Measurements from ENCODE around the gene CAPN15.
"Not testable (repeated sequence)": the region's sequence is repeated elsewhere in the genome, so short reads cannot be mapped to it uniquely, and the experiment has no call there.

CAPN15 gene

DNA sequence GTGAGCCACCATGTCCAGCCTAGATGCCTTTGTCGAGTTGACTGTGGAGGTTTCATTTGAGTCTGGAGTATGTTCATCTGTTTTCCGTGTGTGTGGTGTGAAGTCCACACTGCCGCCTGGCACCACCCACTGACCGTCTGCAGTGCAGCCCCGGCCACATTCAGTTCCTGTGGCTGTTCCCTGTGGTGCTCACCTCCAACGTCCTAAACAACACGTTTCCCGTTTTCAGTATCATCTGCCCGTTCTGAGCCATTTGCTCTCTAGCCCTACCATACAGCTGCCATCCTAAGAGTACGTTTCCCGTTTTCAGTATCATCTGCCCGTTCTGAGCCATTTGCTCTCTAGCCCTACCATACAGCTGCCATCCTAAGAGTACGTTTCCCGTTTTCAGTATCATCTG is 20.0 kb upstream of the CAPN15 start:
- not testable (repeated sequence) for DNase-seq (ENCODE audit: low read depth)

GRCh38 chr16:507996-508395 is 19.5 kb upstream of the CAPN15 start:
- no peak for DNase-seq (ENCODE audit: low read depth)

DNA sequence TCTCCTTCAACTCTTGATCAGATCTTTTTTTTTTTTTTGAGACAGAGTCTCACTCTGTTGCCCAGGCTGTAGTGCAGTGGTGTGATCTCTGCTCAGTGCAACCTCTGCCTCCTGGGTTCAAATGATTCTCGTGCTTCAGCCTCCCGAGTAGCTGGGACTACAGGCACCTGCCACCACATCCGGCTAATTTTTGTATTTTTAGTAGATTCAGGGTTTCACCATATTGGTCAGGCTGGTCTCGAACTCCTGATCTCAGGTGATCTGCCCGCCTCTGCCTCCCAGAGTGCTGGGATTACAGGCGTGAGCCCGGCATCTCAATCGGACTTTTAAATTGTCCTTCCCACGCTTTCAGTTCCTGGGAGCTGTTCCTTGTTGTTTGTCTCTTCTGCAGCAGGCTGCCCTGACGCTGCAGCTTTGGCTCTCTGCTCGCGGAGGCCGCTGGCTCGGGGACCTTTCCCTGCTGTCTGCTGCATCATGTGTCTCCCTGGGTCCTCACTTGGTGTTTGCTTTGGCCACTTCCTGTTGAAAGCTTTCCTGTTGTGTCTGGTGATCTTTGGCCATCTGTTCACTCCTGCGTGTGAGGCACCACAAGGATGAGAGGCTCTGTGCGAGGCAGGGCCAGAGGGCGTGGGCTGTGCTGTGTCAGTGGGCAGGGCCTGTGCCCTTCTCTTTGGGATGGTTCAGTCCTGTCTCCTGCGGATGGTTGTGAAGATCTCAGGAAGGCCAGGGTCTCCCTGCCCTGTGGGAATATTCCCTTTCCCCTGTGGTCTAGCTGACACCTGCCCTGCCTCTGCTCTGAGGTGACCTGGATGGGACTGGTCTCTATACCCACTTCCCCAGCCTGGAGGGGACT is 18.4 kb upstream of the CAPN15 start:
- peak; percentile 58 for DNase-seq (ENCODE audit: low read depth)

DNA sequence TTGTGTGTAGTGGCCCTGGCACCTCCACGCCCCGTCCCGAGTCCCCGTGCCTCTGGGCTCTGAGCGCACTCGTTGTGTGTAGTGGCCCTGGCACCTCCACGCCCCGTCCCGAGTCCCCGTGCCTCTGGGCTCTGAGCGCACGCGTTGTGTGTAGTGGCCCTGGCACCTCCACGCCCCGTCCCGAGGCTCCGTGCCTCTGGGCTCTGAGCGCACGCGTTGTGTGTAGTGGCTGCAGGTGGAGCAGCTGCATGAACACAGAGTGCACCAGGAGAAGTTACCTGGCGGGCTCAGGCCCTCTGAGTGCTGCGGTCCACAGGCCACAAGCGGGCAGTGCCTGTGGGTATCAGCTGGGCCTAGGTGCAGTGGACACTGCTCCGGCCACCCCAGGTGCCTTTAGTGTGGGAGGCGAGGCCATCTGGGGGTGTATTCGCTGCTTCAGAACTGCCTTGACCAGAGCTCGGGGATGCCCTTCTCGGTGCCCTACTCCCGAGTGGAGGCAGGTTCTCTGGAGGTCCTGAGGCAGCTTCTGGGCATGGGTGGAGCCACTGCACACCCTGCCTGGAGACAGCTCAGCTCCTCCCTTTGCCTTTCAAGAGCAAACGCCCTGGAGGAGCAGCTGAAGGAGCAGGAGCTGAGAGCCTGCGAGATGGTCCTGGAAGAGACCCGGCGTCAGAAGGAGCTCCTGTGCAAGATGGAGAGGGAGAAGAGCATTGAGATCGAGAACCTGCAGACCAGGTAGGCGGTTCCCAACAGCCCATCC is 17.3 kb upstream of the CAPN15 start:
- no peak for DNase-seq (ENCODE audit: low read depth)

DNA sequence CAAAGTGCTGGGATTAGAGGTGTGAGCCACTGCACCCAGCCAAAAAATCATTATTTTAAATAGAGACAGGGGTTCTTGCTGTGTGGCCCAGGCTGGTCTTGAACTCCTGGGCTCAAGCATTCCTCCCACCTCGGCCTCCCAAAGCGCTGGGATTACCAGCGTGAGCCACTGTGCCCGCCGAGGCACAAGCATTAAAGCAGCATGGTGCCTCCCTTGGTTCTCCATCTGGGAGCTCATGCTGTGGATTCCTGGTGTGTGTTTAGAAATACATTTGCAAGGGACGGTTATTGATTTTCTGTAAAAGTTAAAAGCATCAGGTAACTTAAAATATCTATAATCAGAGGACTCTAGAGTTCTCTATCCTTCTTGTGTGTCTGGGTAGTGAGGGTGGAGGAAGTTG is 14.7 kb upstream of the CAPN15 start:
- no peak for DNase-seq (ENCODE audit: low read depth)

- no peak for DNase-seq (ENCODE audit: low read depth)
Measured at GRCh38 chr16:513950-514349, 13.6 kb upstream of the CAPN15 start.

DNA sequence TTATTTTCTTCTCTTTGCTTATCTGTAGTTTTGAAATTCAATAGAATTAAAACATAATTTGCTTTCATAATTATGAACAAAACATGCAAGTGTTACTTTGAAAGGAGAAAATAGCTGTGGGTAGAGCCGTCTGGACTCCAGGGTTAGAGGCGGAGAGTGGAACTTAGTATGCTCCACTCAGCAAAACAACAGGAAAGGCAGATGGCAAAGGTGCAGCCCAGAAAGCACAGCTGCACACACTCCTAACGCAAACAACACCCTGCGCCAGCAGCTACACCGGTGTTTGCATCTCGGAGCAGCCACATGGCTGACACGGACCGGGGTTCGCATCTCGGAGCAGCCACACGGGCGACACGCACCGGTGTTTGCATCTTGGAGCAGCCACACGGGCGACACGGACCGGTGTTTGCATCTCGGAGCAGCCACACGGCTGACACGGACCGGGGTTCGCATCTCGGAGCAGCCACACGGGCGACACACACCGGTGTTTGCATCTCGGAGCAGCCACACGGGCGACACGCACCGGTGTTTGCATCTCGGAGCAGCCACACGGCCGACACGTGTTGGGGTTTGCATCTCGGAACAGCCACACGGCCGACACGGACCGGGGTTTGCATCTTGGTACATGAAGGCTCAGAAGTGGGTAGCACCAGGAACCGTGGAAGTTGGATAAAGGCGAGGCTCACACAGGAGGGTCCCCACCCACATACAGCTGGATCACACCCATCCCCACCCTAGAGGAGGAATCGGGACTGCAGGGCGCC is 12.2 kb upstream of the CAPN15 start:
- DNase-seq (ENCODE audit: low read depth) = no peak

DNA sequence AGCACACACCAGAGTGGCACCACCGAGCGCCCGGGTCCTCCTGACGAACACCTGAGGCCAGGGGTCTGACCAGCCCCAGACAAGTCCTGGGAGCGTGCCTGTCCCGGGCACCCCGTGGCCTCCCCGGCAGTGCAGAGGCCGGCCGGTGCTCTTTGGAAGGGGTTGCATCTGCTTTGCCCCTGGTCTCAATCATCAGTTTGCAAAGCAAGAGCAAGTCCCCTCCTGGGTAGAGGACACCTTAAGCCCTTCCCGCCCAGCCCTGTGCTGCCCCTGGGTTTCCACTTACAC is 11.6 kb upstream of the CAPN15 start:
- no peak for DNase-seq (ENCODE audit: low read depth)

GRCh38 chr16:516301-516700 is 11.2 kb upstream of the CAPN15 start:
- no peak for DNase-seq (ENCODE audit: low read depth)

DNA sequence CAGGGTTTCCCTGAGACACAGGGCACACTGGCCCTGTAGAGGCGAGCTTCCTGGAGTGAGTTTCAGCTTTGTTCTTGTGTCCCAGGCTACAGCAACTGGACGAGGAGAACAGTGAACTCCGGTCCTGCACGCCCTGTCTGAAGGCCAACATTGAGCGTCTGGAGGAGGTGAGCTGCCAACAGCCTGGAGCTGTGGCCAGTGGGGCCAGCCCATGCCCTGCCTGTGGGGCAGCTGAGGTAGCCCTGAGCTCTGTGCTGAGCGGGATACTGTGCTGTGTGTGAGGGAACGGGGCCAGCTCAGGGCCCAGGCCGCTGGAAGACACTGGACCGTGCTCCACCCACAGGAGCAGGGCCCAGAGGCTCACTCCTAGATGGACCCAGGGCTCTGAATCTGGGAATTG is 8.7 kb upstream of the CAPN15 start:
- DNase-seq (ENCODE audit: low read depth) = no peak

GRCh38 chr16:519425-519824 is 8.1 kb upstream of the CAPN15 start:
- no peak for DNase-seq (ENCODE audit: low read depth)

GRCh38 chr16:519841-520687 is 7.4 kb upstream of the CAPN15 start:
- DNase-seq (ENCODE audit: low read depth) = no peak

DNA sequence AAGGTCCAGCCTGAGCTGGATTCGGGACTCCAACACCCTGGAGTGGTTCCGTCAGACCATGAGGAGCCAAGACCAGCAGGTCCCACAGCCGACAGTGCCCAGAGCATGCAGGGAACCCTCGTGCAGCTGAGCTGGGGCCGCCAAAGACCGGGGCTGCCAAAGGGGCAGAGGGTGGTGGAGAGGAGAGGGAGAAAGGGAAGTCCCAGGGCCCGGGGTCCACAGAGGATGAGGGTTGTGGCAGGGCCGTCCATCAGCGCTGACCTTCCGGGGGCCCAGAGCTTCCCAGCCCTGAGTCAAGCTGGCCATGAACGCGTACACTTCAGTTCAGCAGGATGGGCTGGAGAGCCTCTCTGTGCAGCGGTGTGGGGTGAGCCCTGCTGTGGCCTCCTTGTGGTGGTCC is 6.7 kb upstream of the CAPN15 start:
- DNase-seq (ENCODE audit: low read depth) = no peak

- no peak for DNase-seq (ENCODE audit: low read depth)
Measured at GRCh38 chr16:521381-522210, 5.9 kb upstream of the CAPN15 start.

DNA sequence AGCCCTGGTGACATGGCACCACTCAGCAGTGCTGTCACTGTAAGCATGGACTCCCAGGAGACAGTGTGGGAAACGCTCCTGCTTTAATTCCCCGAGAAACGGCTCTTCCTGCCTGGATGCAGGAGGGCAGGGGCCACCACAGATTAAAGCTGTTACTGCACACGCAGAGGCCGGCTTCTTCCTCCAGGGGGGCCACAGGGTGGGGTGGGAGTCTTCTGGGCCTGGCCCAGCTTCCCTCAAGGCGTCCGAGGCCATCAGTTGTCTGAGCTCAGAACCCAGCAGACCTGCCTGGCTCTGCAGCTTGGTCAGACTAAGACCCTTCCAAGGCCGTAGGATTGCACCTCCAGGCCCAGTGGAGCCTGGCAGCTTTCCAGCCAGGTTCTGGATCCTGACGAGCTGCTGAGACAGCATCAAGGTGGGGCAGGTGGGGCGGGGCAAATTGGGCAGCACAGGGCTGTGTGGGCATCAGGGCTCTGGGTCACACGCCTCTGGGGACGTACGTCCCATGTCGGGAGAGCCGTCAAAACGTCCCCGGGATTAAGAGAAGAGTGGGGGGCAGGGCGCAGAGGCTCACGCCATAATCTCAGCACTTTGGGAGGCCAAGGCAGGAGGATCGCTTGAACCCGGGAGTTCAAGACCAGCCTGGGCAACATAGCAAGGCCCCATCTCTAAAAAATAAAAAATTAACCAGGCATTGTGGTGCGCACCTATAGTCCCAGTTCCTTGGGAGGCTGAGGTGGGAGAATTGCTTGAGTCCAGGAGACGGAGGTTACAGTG is 5.0 kb upstream of the CAPN15 start:
- DNase-seq (ENCODE audit: low read depth) = no peak

DNA sequence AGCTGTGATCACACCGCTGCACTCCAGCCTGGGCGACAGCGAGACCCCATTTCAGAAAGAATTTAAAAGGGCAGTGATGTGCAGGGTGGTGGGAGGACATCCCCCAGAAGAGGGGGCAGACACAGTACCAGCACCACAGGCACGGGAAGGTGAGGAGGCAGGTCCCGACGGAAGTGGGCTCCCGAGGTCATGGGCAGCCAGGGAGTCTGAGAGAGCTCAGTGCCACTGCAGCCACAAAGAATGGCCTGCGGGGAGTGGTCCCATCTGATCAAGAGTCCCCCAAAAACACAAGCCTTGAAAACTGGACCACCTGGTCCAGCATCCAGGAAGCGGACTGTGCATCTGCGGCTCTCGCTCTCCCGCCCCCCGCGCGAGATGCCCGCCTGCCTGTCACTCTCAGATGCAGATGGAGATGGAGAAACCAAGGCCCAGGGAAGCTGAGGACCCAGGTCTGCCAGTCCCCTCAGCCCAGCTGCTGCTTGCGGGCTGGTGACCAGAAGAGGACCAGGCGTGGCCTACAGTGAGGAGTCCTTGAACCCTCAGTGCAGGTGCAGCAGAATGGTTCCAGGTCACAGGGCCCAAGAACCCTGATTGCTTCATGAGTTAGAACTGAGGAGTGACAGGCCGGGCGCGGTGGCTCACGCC is 4.3 kb upstream of the CAPN15 start:
- DNase-seq (ENCODE audit: low read depth) = no peak

DNA sequence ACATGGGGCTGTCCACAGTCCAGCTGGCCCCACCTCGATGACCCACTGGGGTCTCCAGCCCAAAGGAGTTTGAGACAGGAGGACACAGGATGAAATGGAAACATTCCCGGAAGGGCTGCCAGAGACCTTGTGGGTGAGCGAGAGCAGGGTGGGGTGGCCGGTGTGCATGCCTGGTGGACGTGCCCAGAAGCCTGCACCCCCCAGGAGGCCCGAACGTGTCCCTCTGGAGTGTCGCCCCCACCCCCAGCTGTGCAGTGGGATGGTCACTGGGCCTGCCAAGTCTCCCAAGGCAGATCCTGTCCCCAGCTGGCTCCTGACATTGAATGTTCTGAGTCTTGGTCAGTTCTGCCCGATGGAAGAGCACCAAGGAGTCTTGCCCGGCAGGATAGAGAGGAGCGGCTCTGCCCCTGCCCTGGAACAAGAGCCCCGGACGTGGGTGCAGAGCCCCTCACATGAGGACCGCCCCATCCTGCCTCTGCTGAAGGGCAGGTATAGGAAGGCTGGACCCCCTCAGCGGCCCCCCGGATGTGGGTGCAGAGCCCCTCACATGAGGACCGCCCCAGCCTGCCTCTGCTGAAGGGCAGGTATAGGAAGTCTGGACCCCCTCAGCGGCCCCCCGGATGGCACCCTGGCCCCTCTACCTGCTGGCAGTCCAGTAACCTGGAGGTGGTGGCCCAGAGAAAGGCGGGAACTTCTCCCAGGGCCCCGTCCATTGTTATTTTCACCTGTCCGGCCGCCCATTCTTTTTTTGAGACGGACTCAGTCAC is 3.1 kb upstream of the CAPN15 start:
- DNase-seq (ENCODE audit: low read depth) = no peak

GRCh38 chr16:525123-525519 is 2.4 kb upstream of the CAPN15 start:
- no peak for DNase-seq (ENCODE audit: low read depth)
